ENCODE data around the gene TSC2.
"Not testable (repeated sequence)": the region's sequence is repeated elsewhere in the genome, so short reads cannot be mapped to it uniquely, and the experiment has no call there.

DNA sequence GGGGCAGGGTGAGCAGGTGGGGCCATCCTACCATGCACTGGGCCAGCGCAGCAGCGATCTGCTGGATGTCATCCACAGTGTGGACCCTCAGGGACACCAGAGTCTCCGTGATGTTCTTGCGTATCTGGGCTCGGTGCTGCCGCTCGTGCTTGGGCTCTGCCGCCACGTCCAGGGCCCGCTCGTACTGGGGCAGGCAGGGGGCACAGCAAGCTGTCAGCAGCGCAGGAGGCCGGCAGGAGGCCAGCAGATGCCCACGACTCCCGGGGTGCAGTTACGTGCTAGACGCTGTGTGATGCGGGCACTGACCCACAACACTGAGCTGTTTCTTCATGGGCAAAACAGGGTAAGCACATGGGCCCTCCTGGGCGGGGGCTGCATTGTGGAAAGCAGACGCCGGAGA, 57.5 kb downstream of the TSC2 start:
- TF ChIP-seq, protein P1, sequence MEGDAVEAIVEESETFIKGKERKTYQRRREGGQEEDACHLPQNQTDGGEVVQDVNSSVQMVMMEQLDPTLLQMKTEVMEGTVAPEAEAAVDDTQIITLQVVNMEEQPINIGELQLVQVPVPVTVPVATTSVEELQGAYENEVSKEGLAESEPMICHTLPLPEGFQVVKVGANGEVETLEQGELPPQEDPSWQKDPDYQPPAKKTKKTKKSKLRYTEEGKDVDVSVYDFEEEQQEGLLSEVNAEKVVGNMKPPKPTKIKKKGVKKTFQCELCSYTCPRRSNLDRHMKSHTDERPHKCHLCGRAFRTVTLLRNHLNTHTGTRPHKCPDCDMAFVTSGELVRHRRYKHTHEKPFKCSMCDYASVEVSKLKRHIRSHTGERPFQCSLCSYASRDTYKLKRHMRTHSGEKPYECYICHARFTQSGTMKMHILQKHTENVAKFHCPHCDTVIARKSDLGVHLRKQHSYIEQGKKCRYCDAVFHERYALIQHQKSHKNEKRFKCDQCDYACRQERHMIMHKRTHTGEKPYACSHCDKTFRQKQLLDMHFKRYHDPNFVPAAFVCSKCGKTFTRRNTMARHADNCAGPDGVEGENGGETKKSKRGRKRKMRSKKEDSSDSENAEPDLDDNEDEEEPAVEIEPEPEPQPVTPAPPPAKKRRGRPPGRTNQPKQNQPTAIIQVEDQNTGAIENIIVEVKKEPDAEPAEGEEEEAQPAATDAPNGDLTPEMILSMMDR (IDR thresholded peaks at IDR 0.05; ENCODE audit: low read depth, low read length), result not testable (repeated sequence)
- TF ChIP-seq POLR2A (IDR thresholded peaks at IDR 0.05; ENCODE audit: extremely low read depth, insufficient read length), result not testable (repeated sequence)
- TF ChIP-seq, protein P2, sequence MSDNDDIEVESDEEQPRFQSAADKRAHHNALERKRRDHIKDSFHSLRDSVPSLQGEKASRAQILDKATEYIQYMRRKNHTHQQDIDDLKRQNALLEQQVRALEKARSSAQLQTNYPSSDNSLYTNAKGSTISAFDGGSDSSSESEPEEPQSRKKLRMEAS (IDR thresholded peaks at IDR 0.05; ENCODE audit: low read depth, low read length), result not testable (repeated sequence)
